Astrocyte of the cerebellum (primary cell): ENCODE measurements around the gene KLHL10.
A peak's percentile ranks its signal among the peaks of the same experiment; 100 is the strongest.
"Not testable (repeated sequence)": the region's sequence is repeated elsewhere in the genome, so short reads cannot be mapped to it uniquely, and the experiment has no call there.

Experiments used
- DNase-seq: peaks from one replicate; pipeline ENCODE4 v3.0.0-alpha.2; 2011; ENCODE audit warnings: low read depth
- H3K4me3 ChIP-seq: 2 replicates; pipeline ENCODE4 v1.5.1; 2011; ENCODE audit warnings: mild to moderate bottlenecking, low read depth, low read length, moderate library complexity
- in situ Hi-C: cut with HindIII; loops from 2 replicates; pipeline ENCODE4 v1.10.0; 2017; ENCODE audit warnings: low sequenced_read_pairs
- TF ChIP-seq, protein P1 (sequence below): IDR thresholded peaks from 2 replicates; pipeline ENCODE4 v1.5.1; 2012; ENCODE audit warnings: low read length, low read depth, moderate library complexity, mild to moderate bottlenecking; ENCODE audit errors: missing control alignments

KLHL10 gene

DNA sequence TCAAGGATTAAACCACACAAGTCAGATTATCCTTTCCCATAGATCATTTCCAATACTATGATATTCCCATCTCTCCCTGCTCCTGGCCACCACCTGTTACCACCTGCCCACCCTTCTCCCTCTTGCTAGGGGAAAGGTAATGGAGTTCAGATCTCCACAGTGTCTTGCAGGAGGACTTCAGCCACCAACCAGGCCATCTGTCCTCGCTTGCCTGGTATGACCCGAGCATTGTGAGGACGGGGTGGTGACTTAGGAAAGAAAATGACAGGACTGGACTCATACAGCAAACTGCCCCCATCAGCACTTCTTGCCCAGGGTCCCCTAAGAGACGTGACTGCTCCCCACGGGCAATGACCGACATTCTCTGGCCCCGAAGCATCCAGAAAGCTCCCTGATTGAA is 14.0 kb upstream of the KLHL10 start:
- in situ Hi-C loops, result no loop called here
- DNase-seq, result no peak
- H3K4me3 ChIP-seq, result no peak overlapping the region
- TF ChIP-seq, protein P1, sequence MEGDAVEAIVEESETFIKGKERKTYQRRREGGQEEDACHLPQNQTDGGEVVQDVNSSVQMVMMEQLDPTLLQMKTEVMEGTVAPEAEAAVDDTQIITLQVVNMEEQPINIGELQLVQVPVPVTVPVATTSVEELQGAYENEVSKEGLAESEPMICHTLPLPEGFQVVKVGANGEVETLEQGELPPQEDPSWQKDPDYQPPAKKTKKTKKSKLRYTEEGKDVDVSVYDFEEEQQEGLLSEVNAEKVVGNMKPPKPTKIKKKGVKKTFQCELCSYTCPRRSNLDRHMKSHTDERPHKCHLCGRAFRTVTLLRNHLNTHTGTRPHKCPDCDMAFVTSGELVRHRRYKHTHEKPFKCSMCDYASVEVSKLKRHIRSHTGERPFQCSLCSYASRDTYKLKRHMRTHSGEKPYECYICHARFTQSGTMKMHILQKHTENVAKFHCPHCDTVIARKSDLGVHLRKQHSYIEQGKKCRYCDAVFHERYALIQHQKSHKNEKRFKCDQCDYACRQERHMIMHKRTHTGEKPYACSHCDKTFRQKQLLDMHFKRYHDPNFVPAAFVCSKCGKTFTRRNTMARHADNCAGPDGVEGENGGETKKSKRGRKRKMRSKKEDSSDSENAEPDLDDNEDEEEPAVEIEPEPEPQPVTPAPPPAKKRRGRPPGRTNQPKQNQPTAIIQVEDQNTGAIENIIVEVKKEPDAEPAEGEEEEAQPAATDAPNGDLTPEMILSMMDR, result no peak

DNA sequence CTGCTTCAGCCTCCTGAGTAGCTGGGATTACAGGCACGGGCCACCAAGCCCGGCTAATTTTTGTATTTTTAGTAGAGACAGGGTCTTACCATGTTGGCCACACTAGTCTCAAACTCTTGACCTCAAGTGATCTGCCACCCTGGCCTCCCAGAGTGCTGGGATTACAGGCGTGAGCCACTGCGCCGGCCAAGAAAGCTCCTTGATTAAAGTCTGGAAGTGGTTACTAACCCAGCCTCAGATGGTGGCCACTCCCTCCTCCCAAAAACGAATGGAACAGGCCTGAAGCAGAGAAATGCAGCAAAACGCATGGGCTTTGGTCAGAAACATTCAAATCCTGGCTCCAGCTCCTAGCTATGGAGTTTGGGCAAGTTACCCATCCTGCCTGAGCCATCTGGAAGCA is 13.5 kb upstream of the KLHL10 start:
- TF ChIP-seq, protein P1, result no peak
- H3K4me3 ChIP-seq, result no peak overlapping the region
- in situ Hi-C loops, result no loop called here
- DNase-seq, result no peak

DNA sequence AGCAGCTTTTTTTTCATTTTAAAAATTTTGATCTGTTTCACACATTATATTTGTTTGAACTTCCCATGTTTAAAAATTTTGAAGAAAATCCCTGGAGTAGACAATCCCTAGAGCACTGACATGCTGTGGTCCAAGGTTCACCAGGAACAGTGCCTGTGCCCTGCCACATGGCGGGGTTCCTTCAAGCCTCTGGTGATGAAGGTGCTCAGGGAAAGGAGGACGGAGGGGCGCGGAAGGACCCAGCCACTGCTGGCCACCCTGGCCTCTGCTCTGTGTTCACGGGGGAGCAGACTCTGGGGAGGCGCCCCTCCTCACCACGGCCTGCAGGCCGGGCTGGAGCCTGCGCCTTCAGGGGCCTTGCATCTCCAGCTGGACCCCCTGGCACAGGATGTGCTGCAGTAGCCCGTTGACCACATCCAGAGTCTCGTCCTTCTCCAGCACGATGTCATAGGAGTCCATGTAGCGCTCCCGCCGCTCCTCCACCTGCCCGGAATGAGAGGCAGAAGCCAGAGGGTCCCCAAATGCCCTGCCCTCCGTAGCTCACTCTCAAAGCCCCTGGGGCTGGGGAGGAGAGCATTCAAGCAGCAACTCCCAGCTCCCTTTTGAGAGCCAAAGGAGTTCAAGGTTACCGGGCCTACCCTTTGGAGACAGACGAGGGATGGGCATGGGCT is 12.3 kb upstream of the KLHL10 start:
- TF ChIP-seq, protein P1, result no peak
- no peak for DNase-seq
- in situ Hi-C loops, result no loop called here
- no peak overlapping the region for H3K4me3 ChIP-seq

DNA sequence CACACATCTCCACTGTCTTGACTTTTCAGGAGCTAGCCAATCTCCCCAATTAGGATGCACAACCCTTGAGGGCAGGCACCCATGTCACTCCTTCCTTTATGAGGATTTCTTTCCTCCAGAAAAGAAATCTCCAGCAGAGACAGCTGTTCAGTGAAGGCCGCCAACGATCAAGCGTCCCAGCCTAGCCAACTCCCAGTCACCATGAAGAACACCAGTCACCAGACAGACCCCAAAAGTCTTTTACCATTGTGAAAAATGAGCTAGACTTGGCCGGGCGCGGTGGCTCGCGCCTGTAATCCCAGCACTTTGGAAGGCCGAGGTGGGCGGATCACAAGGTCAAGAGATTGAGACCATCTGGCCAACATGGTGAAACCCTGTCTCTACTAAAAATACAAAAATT is 7.7 kb upstream of the KLHL10 start:
- in situ Hi-C loops, H3K4me3 ChIP-seq, DNase-seq: not testable (repeated sequence)

DNA sequence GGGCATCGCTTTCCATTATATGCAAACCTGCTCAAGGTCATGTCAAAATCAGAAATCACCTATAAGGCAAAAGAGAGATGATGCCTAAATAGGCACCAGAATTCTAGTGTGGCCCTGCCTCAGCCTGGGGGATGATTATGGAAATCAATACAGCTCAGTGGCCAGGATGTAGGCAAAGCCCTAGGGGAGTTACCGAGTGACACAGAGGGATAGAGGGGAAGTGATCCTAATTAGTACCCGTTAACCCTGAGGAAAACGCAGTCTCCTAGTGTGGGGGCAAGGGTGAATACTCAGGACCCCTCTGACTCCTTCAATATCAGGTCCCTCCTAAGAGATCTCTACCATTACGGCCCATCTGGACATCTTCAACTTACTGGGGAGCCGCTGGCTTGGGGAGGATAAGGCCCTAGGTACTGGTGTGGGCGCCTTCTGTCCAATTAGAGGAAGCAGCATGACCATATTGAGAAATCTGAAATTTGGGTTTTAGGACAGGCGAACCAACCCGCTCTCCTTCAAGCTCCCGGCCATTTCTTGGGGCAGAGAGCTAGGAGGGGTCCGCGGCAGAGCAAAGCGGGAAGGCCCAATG is 2.3 kb upstream of the KLHL10 start:
- in situ Hi-C loops, result no loop called here
- TF ChIP-seq, protein P1, result no peak
- H3K4me3 ChIP-seq, result peak overlapping the region; percentile 77
- no peak for DNase-seq

DNA sequence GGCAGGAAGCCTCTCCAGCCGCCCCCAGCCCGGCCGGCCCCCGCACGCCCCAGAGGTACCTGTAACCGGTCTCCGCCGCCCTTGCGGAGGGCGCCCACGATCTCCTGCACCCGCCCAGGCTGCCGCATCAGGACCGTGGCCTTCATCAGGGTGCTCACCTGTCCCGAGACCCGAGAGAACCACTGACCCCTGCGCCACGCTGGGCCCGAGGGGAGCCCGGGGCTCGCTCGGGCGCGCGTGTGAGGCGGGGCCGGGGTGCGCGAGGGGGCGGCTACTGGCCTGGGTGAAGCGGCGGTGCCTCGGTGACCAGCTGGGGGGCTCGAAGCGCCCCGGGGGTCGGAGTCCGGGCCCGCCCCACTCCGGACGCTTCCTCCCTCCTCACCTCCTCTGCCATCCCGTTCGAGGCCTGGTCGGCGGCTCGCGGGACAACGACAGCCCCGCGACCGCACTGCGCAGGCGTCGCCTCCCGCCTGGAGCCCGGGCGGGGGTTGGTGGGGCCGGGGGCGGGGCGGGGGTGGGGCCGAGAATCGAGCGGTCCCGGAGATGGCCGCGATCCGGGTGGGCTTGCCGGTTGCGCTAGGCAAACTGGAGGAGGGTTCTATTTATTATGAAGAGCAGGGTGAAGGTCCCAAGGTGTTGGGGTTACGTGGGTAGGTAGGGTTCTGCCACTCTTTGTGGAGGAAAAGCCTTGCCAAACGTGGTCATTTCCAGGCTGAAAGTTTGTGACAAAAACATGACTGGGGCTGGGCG is 1.6 kb upstream of the KLHL10 start, which contains the start of gene NT5C3B:
NT5C3B (minus strand) TSS at position 433 of the 750 bp plus-strand sequence; CDS start at position 394, 39 bp downstream.
- in situ Hi-C loops, result no loop called here
- DNase-seq, result no peak

More for the DNA sequence above, 1.6 kb upstream of the KLHL10 start, which contains the start of gene NT5C3B:
- peak within 1 kb of the TSS; percentile 77 for H3K4me3 ChIP-seq
- TF ChIP-seq, protein P1, result no peak
